H9 (cell line): ENCODE results near the gene ABL2. TPM values are rescaled to one million over a fixed set of nuclear protein-coding genes. Genes with fewer than 3 reads are reported as not detected.

Source experiments
- DNase-seq: peaks from one replicate; pipeline ENCODE4 v3.0.0-alpha.2; 2017
- H2AFZ ChIP-seq: one replicate; pipeline ENCODE4 v1.6.1; 2013; ENCODE audit warnings: mild to moderate bottlenecking, low read length, control low read depth, moderate library complexity
- H2AK5ac ChIP-seq: 2 replicates; pipeline ENCODE4 v1.6.1; 2013; ENCODE audit warnings: low read length, control low read depth, mixed read lengths; ENCODE audit not compliant: insufficient read length
- H2BK120ac ChIP-seq: one replicate; pipeline ENCODE4 v1.6.1; 2013; ENCODE audit warnings: low read depth, mild to moderate bottlenecking, low read length, control low read depth, inconsistent platforms; ENCODE audit not compliant: poor library complexity, severe bottlenecking
- H2BK12ac ChIP-seq: 2 replicates; pipeline ENCODE4 v1.6.1; 2013; ENCODE audit warnings: low read length, control low read depth, mixed read lengths, low read depth; ENCODE audit not compliant: insufficient read length
- H2BK15ac ChIP-seq: 2 replicates; pipeline ENCODE4 v1.6.1; 2013; ENCODE audit warnings: low read depth, low read length, control low read depth
- H2BK20ac ChIP-seq: one replicate; pipeline ENCODE4 v1.6.1; 2013; ENCODE audit warnings: low read depth, mild to moderate bottlenecking, low read length, control low read depth, inconsistent platforms; ENCODE audit not compliant: poor library complexity, severe bottlenecking
- H2BK5ac ChIP-seq: 2 replicates; pipeline ENCODE4 v1.6.1; 2013; ENCODE audit warnings: low read length, control low read depth, mixed read lengths; ENCODE audit not compliant: insufficient read length
- H3K14ac ChIP-seq: 2 replicates; pipeline ENCODE4 v1.6.1; 2013; ENCODE audit warnings: low read length, control low read depth; ENCODE audit not compliant: insufficient read depth
- H3K18ac ChIP-seq: 2 replicates; pipeline ENCODE4 v1.6.1; 2013; ENCODE audit warnings: low read depth, mild to moderate bottlenecking, mixed read lengths, low read length, control low read depth; ENCODE audit not compliant: insufficient read length
- H3K23ac ChIP-seq: 2 replicates; pipeline ENCODE4 v1.6.1; 2013; ENCODE audit warnings: low read length, control low read depth, mixed read lengths, low read depth; ENCODE audit not compliant: insufficient read length
- H3K23me2 ChIP-seq: 2 replicates; pipeline ENCODE4 v1.6.1; 2013; ENCODE audit warnings: low read depth, mild to moderate bottlenecking, mixed read lengths, low read length, control low read depth; ENCODE audit not compliant: insufficient read length, poor library complexity, severe bottlenecking
- H3K27ac ChIP-seq: 2 replicates; pipeline ENCODE4 v1.5.1; 2013; ENCODE audit warnings: low read length, control low read depth, mixed read lengths, low read depth; ENCODE audit not compliant: insufficient read length
- H3K27me3 ChIP-seq: 2 replicates; pipeline ENCODE4 v1.6.1; 2013; ENCODE audit warnings: low read length, control low read depth, inconsistent platforms; ENCODE audit not compliant: insufficient read depth
- H3K4ac ChIP-seq: 2 replicates; pipeline ENCODE4 v1.6.1; 2013; ENCODE audit warnings: low read depth, mild to moderate bottlenecking, control low read depth, inconsistent platforms, low read length, moderate library complexity
- H3K4me1 ChIP-seq: 2 replicates; pipeline ENCODE4 v1.6.1; 2013; ENCODE audit warnings: low read length, control low read depth, inconsistent platforms; ENCODE audit not compliant: insufficient read depth
- H3K4me2 ChIP-seq: 2 replicates; pipeline ENCODE4 v1.6.1; 2013; ENCODE audit warnings: low read length, control low read depth, mixed read lengths; ENCODE audit not compliant: insufficient read length, insufficient read depth
- H3K56ac ChIP-seq: 2 replicates; pipeline ENCODE4 v1.6.1; 2013; ENCODE audit warnings: low read depth, mild to moderate bottlenecking, mixed read lengths, low read length, control low read depth; ENCODE audit not compliant: insufficient read length
- H3K79me1 ChIP-seq: 2 replicates; pipeline ENCODE4 v1.6.1; 2013; ENCODE audit warnings: low read depth, mild to moderate bottlenecking, moderate library complexity, low read length, control low read depth, inconsistent platforms; ENCODE audit not compliant: insufficient read depth, poor library complexity, severe bottlenecking
- H3K79me2 ChIP-seq: 2 replicates; pipeline ENCODE4 v1.6.1; 2013; ENCODE audit warnings: low read length, control low read depth, inconsistent platforms; ENCODE audit not compliant: insufficient read depth
- H3K9ac ChIP-seq: 2 replicates; pipeline ENCODE4 v1.6.1; 2013; ENCODE audit warnings: low read length, control low read depth, mixed read lengths; ENCODE audit not compliant: insufficient read length; ENCODE audit errors: extremely low read depth
- H3K9me3 ChIP-seq: one replicate; pipeline ENCODE4 v1.6.1; 2013; ENCODE audit warnings: low read depth, low read length, inconsistent platforms; ENCODE audit not compliant: control insufficient read depth
- H3T11ph ChIP-seq: one replicate; pipeline ENCODE4 v1.6.1; 2013; ENCODE audit warnings: mild to moderate bottlenecking, low read length, control low read depth, inconsistent platforms
- H4K20me1 ChIP-seq: one replicate; pipeline ENCODE4 v1.6.1; 2013; ENCODE audit not compliant: control insufficient read depth, insufficient read length, insufficient read depth
- H4K5ac ChIP-seq: 2 replicates; pipeline ENCODE4 v1.6.1; 2013; ENCODE audit warnings: low read depth, mild to moderate bottlenecking, mixed read lengths, low read length, control low read depth; ENCODE audit not compliant: insufficient read length
- H4K8ac ChIP-seq: replicated peaks from 2 replicates; pipeline ENCODE4 v1.6.1; 2013; ENCODE audit warnings: low read length, control low read depth, mixed read lengths, low read depth; ENCODE audit not compliant: insufficient read length
- H4K91ac ChIP-seq: 2 replicates; pipeline ENCODE4 v1.6.1; 2013; ENCODE audit warnings: low read depth, mild to moderate bottlenecking, moderate library complexity, mixed read lengths, low read length, control low read depth; ENCODE audit not compliant: insufficient read length
- H3K27ac Mint-ChIP-seq, 3 experiments: 2 replicates in 2 of 3; 3 replicates in 1 of 3; pipeline ENCODE4 v1.8.0; 2020 to 2021; ENCODE audit warnings: mixed read lengths in 3 of 3, mild to moderate bottlenecking in 1 of 3, moderate library complexity in 1 of 3
- H3K27me3 Mint-ChIP-seq: 2 replicates; pipeline ENCODE4 v1.8.0; 2021; ENCODE audit warnings: low read depth, mild to moderate bottlenecking, moderate library complexity, mixed read lengths
- H3K36me3 Mint-ChIP-seq, 3 experiments: 2 replicates in 2 of 3; 3 replicates in 1 of 3; pipeline ENCODE4 v1.8.0; 2020 to 2021; ENCODE audit warnings: low read depth in 3 of 3, mixed read lengths in 3 of 3; ENCODE audit not compliant: insufficient read depth in 1 of 3
- H3K4me1 Mint-ChIP-seq, 2 experiments: 2 replicates each; pipeline ENCODE4 v1.8.0; 2020; ENCODE audit warnings: mixed read lengths in 2 of 2
- H3K4me3 Mint-ChIP-seq, 2 experiments: 2 replicates in 1 of 2; 3 replicates in 1 of 2; pipeline ENCODE4 v1.8.0; 2020 to 2021; ENCODE audit warnings: mild to moderate bottlenecking in 2 of 2, mixed read lengths in 2 of 2, moderate library complexity in 1 of 2
- H3K9me3 Mint-ChIP-seq, 2 experiments: 2 replicates in 1 of 2; 3 replicates in 1 of 2; pipeline ENCODE4 v1.8.0; 2020; ENCODE audit warnings: mild to moderate bottlenecking in 2 of 2, mixed read lengths in 2 of 2, moderate library complexity in 1 of 2
- CTCF ChIP-seq: fragments of 200-600 bp; sonication (generic); conservative IDR thresholded peaks from 3 replicates; pipeline ENCODE4 v1.8.0; 2021; ENCODE audit warnings: antibody characterized with exemption, mild to moderate bottlenecking
- WGBS: extraction: QIAGEN DNeasy Blood & Tissue Kit; methylation state at CpG from one replicate; pipeline ENCODE4 v1.1.7; 2013; ENCODE audit warnings: missing lambda C conversion rate, low lambda C conversion rate, mixed read lengths; ENCODE audit not compliant: insufficient read length; ENCODE audit errors: extremely low coverage; 5-methylcytosine and 5-hydroxymethylcytosine counted together
- total RNA-seq: library from RNA; stranded (reverse); gene quantifications from 2 replicates; pipeline ENCODE4 v1.2.1, GENCODE V29; 2021

The ABL2 gene
- total RNA-seq, 1 experiment from 2014 or later: 21.2 TPM

- Histone ChIP-seq H3K14ac (no peak overlapping the region), H3K9me3 (no peaks in the 10 kb centered on the region), H2BK5ac (no peak overlapping the region), H3K27me3 (no peaks in the 10 kb centered on the region), H3K18ac (no peak overlapping the region), H2BK20ac (no peak overlapping the region), H4K91ac (no peak overlapping the region), H3K27ac (no peak overlapping the region), H2AK5ac (no peak overlapping the region), H2AFZ (no peak overlapping the region), H2BK12ac (no peak overlapping the region), H3K4me2 (no peak overlapping the region), H2BK15ac (no peak overlapping the region), H3K56ac (no peak overlapping the region), H3K23me2 (no peaks in the 10 kb centered on the region), H3K4ac (no peak overlapping the region), H4K20me1 (no peaks in the 10 kb centered on the region), H4K5ac (no peak overlapping the region), H4K8ac (no peak overlapping the region), H3K23ac (no peak overlapping the region), H3K9ac (no peak overlapping the region), H3K79me2 (no peaks in the 10 kb centered on the region), H3K79me1 (no peaks in the 10 kb centered on the region), H3T11ph (no peak overlapping the region), H3K4me1 (no peaks in the 10 kb centered on the region), H2BK120ac (no peak overlapping the region)
- Mint-ChIP-seq H3K9me3 (no peaks in the 10 kb centered on the region), H3K4me3 (no peak overlapping the region; a peak in 1 of 5 replicates), H3K36me3 (no peaks in the 10 kb centered on the region), H3K4me1 (no peaks in the 10 kb centered on the region), H3K27ac (no peak overlapping the region), H3K27me3 (no peaks in the 10 kb centered on the region; the same call in 1 of the 2 replicates)
- no peak for DNase-seq
- no CpG with 5 or more reads among the region's 4 CpGs for WGBS
- no peak for TF ChIP-seq CTCF
Measured at GRCh38 chr1:179252606-179253005, 23.1 kb upstream of the ABL2 start.
